DMS79 treated with DMSO at 0.1 percent for 48 hours (cell line): ENCODE measurements around the gene DICER1.

Experiments
- DNase-seq: peaks from one replicate; lab custom pipeline; 2025; lab: John Stamatoyannopoulos, UW

The DICER1 gene

GRCh38 chr14:95037273-95037672 is 120.1 kb downstream of the DICER1 start:
- DNase-seq: no peak
